BLaER1 treated with 17β-estradiol and CSF1 and Interleukin-3, amounts not matched to agents 10 nM and 100 nM (cell line): Measurements from ENCODE around the gene MSI2.
"Not testable (repeated sequence)": the region's sequence is repeated elsewhere in the genome, so short reads cannot be mapped to it uniquely, and the experiment has no call there.

Experiments
- H3K27ac ChIP-seq, 11 experiments: shearing (Covaris generic); formaldehyde crosslinking; 2 replicates each; pipeline ENCODE4 v1.8.1; 2022
- H3K27me3 ChIP-seq, 11 experiments: shearing (Covaris generic); formaldehyde crosslinking; 2 replicates each; pipeline ENCODE4 v1.8.1; 2022
- H3K36me3 ChIP-seq, 11 experiments: shearing (Covaris generic); formaldehyde crosslinking; 2 replicates each; pipeline ENCODE4 v1.8.1; 2022
- H3K4me1 ChIP-seq, 10 experiments: shearing (Covaris generic); formaldehyde crosslinking; 2 replicates each; pipeline ENCODE4 v1.8.1; 2022
- H3K4me2 ChIP-seq, 11 experiments: shearing (Covaris generic); formaldehyde crosslinking; 2 replicates each; pipeline ENCODE4 v1.8.1; 2022
- H3K4me3 ChIP-seq, 10 experiments: shearing (Covaris generic); formaldehyde crosslinking; 2 replicates each; pipeline ENCODE4 v1.8.1; 2022
- H3K9ac ChIP-seq, 11 experiments: shearing (Covaris generic); formaldehyde crosslinking; 2 replicates each; pipeline ENCODE4 v1.8.1; 2022
- H3K9me3 ChIP-seq, 11 experiments: shearing (Covaris generic); formaldehyde crosslinking; replicated peaks in 1 of 11; 2 replicates each; pipeline ENCODE4 v1.8.1; 2022
- H4K20me1 ChIP-seq, 11 experiments: shearing (Covaris generic); formaldehyde crosslinking; 2 replicates each; pipeline ENCODE4 v1.8.1; 2022
- Cebpa-rat ChIP-seq, 11 experiments: shearing (Covaris generic); IDR thresholded peaks; 2 replicates each; pipeline ENCODE4 v1.8.1; 2022

MSI2 gene

GRCh38 chr17:57221366-57222350, 34.7 kb upstream of the MSI2 start:
- H3K9ac ChIP-seq, result no peak overlapping the region
- H3K9me3 ChIP-seq, result peaks cover 28 to 64% (median 38%) of the 10 kb centered on the region in 11 experiments
- H3K27me3 ChIP-seq, result no peaks in the 10 kb centered on the region
- H3K4me2 ChIP-seq, result no peak overlapping the region
- H3K27ac ChIP-seq, result no peak overlapping the region
- H3K4me3 ChIP-seq, result no peak overlapping the region
- no peaks in the 10 kb centered on the region for H3K36me3 ChIP-seq
- peaks cover 0 to 5% (median 3%) of the 10 kb centered on the region in 10 experiments; a peak in 12 of 20 replicates for H3K4me1 ChIP-seq
- H4K20me1 ChIP-seq, result no peaks in the 10 kb centered on the region
- no peak for TF ChIP-seq Cebpa-rat (IDR thresholded peaks at IDR 0.05)

DNA sequence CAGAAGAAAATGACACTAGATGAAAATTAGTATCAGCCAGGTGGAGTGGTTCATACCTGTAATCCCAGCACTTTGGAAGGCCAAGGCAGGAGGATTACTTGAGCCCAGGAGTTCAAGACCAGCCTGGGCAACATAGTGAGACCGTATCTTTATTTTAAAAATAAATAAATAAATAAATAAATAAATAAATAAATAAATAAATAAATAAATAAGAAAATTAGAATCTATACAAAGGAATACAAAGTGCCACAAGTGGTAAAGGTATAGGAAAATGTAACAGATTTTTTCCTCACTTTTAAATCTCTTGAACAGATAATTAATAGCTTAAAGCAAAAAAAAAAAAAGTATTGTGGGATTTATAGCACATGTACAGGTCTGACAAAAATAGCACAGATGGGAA, 33.9 kb upstream of the MSI2 start:
- H3K4me2 ChIP-seq, H4K20me1 ChIP-seq, H3K27me3 ChIP-seq, H3K4me3 ChIP-seq, H3K36me3 ChIP-seq, H3K27ac ChIP-seq, H3K4me1 ChIP-seq, H3K9ac ChIP-seq: not testable (repeated sequence)
- H3K9me3 ChIP-seq, result peaks cover 28 to 60% (median 38%) of the 10 kb centered on the region in 11 experiments

GRCh38 chr17:57225127-57225526, 31.2 kb upstream of the MSI2 start:
- H3K27ac ChIP-seq, result no peak overlapping the region
- H3K4me1 ChIP-seq, result peaks cover 0 to 10% (median 6%) of the 10 kb centered on the region in 10 experiments; a peak in 12 of 20 replicates
- TF ChIP-seq Cebpa-rat (IDR thresholded peaks at IDR 0.05), result no peak
- no peak overlapping the region for H3K9ac ChIP-seq
- H3K27me3 ChIP-seq, result no peaks in the 10 kb centered on the region
- no peaks in the 10 kb centered on the region for H3K36me3 ChIP-seq
- H3K4me2 ChIP-seq, result no peak overlapping the region
- H3K4me3 ChIP-seq, result no peak overlapping the region
- H4K20me1 ChIP-seq, result no peaks in the 10 kb centered on the region
- H3K9me3 ChIP-seq, result peaks cover 30 to 54% (median 39%) of the 10 kb centered on the region in 11 experiments

- no peaks in the 10 kb centered on the region for H4K20me1 ChIP-seq
- H3K27ac ChIP-seq, result no peak overlapping the region
- no peaks in the 10 kb centered on the region for H3K27me3 ChIP-seq
- TF ChIP-seq Cebpa-rat (IDR thresholded peaks at IDR 0.05), result no peak
- H3K9ac ChIP-seq, result no peak overlapping the region
- H3K36me3 ChIP-seq, result no peaks in the 10 kb centered on the region
- no peak overlapping the region for H3K4me3 ChIP-seq
- peaks cover 0 to 10% (median 6%) of the 10 kb centered on the region in 10 experiments; a peak in 12 of 20 replicates for H3K4me1 ChIP-seq
- H3K9me3 ChIP-seq, result peaks cover 16 to 40% (median 26%) of the 10 kb centered on the region in 11 experiments
- H3K4me2 ChIP-seq, result peak overlapping the region in 6 of 11 experiments; percentile 6 to 59 (median 33); a peak in 10 of 22 replicates
These were observed 29.5 kb upstream of the MSI2 start for GRCh38 chr17:57226793-57227192.

GRCh38 chr17:57228911-57229310, 27.4 kb upstream of the MSI2 start:
- Histone ChIP-seq H4K20me1 (no peaks in the 10 kb centered on the region), H3K27ac (no peak overlapping the region), H3K36me3 (no peaks in the 10 kb centered on the region), H3K9ac (no peak overlapping the region), H3K9me3 (peaks cover under 1 to 21% (median 8%) of the 10 kb centered on the region in 11 experiments; a peak in 13 of 22 replicates), H3K27me3 (no peaks in the 10 kb centered on the region), H3K4me1 (peaks cover 0 to 10% (median 6%) of the 10 kb centered on the region in 10 experiments; a peak in 12 of 20 replicates), H3K4me2 (no peak overlapping the region), H3K4me3 (no peak overlapping the region)
- no peak for TF ChIP-seq Cebpa-rat (IDR thresholded peaks at IDR 0.05)

DNA sequence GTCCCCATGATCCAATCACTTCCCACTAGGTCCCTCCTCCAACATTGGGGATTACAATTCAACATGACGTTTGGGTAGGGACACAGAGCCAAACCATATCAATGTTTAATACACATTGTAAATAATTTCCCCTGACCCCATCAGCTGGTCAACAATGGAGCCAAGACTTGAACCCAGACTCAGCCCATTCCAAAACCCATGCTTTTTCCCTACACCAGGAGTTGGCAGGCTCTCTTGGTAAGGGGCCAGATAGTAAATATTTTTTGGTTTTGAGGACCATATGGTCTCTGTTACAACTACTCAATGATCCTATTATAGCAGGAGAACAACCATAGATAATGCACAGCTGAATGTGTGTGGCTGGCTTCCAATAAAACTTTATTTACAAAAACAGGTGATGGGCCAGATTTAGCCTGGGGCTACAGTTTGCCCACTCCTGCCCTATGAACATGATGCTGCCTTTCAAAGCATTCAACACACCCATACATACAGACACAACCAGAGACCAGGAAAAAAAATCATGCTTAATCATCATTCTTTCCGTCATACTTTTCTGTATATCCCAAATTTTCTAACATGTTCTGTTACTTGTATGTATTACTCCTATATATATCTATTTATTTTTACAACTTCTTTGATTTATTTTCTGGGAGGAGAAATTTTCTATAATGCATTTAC, 22.1 kb upstream of the MSI2 start:
- H3K27ac ChIP-seq, result no peak overlapping the region

GRCh38 chr17:57234739-57235092, 21.6 kb upstream of the MSI2 start:
- H3K9me3 ChIP-seq, result peaks cover 0 to 5% (median 0%) of the 10 kb centered on the region in 11 experiments; a peak in 2 of 22 replicates
- no peaks in the 10 kb centered on the region for H4K20me1 ChIP-seq
- H3K27me3 ChIP-seq, result no peaks in the 10 kb centered on the region
- no peak overlapping the region for H3K4me2 ChIP-seq
- H3K27ac ChIP-seq, result no peak overlapping the region
- H3K4me3 ChIP-seq, result no peak overlapping the region
- no peak for TF ChIP-seq Cebpa-rat (IDR thresholded peaks at IDR 0.05)
- no peak overlapping the region for H3K9ac ChIP-seq
- H3K36me3 ChIP-seq, result no peaks in the 10 kb centered on the region
- H3K4me1 ChIP-seq, result peaks cover 0 to 5% (median 0%) of the 10 kb centered on the region in 10 experiments; a peak in 2 of 20 replicates

More for the DNA sequence above, 22.1 kb upstream of the MSI2 start:
- Histone ChIP-seq H3K9ac (no peak overlapping the region), H3K4me3 (no peak overlapping the region), H3K27me3 (no peaks in the 10 kb centered on the region), H4K20me1 (no peaks in the 10 kb centered on the region), H3K9me3 (peaks cover 0 to 9% (median 0%) of the 10 kb centered on the region in 11 experiments; a peak in 4 of 22 replicates), H3K4me2 (no peak overlapping the region), H3K4me1 (peaks cover 0 to 5% (median 0%) of the 10 kb centered on the region in 10 experiments; a peak in 2 of 20 replicates), H3K36me3 (no peaks in the 10 kb centered on the region)
- TF ChIP-seq Cebpa-rat (IDR thresholded peaks at IDR 0.05), result no peak

DNA sequence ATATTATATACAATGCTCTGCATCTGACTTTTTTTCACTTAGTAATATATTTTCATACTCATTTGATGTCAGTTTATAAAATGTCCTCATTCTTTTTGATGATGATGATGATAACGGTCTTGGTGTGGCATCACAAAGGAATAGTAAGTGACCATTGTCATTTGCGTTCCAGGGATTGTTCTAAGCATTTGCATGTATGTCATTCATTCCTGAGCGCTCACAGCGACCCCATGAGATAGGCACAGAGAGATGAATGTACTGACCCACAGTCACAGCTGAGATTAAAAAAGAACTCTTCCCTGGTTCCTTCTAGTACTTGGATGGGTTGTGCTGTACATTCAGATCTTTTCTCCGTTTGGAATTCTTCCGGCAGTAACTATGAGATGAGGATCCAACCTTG, 21.2 kb upstream of the MSI2 start:
- H3K4me3 ChIP-seq, result no peak overlapping the region
- no peak overlapping the region for H3K27ac ChIP-seq
- no peak overlapping the region for H3K9ac ChIP-seq
- H4K20me1 ChIP-seq, result no peaks in the 10 kb centered on the region
- no peaks in the 10 kb centered on the region for H3K27me3 ChIP-seq
- TF ChIP-seq Cebpa-rat (IDR thresholded peaks at IDR 0.05), result no peak
- H3K36me3 ChIP-seq, result no peaks in the 10 kb centered on the region
- H3K4me1 ChIP-seq, result peaks cover 0 to 5% (median 0%) of the 10 kb centered on the region in 10 experiments; a peak in 2 of 20 replicates
- H3K4me2 ChIP-seq, result no peak overlapping the region
- peaks cover 0 to 5% (median 0%) of the 10 kb centered on the region in 11 experiments; a peak in 2 of 22 replicates for H3K9me3 ChIP-seq

DNA sequence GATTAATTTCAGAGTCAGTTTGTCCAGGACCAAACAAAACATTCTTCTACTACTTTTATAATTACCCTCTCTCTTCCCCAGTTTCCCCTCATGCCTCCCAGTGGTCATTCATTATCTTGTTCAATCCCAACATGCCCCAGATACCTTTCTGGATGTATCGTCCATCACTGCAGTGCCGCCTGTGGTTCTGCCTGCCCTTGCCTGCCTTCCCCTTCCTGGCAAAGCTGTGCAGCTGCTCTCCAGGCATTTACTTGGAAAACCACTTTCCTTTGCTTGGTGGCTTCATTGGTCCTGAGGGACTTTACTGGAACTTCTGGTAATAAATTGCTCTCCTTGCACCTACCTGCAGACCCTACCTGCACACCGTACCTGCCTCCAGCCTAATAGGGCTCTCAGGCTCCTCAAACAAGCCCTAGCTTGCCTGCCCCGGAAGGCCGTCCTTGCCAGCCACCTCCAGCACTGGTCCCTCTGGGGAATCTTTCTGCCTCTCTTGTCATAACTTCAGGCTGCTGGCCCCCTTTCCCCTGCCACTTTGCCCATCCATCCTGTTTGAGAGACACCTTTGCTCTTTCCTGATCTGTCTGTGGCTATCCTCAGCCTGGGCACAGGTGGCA, 19.5 kb upstream of the MSI2 start:
- Histone ChIP-seq H3K27ac (no peak overlapping the region), H3K27me3 (no peaks in the 10 kb centered on the region), H3K4me3 (no peak overlapping the region), H3K9me3 (peaks cover 0 to 5% (median 0%) of the 10 kb centered on the region in 11 experiments; a peak in 2 of 22 replicates), H3K4me1 (peaks cover 0 to 5% (median 0%) of the 10 kb centered on the region in 10 experiments; a peak in 4 of 20 replicates), H3K9ac (no peak overlapping the region), H4K20me1 (no peaks in the 10 kb centered on the region), H3K4me2 (peak overlapping the region in 1 of 11 experiments; percentile 19; a peak in 1 of 22 replicates), H3K36me3 (no peaks in the 10 kb centered on the region)
- TF ChIP-seq Cebpa-rat (IDR thresholded peaks at IDR 0.05), result no peak
